PC-9 (cell line): ENCODE data around the gene EHMT1. TPM values are rescaled to one million over a fixed set of nuclear protein-coding genes. Genes with fewer than 3 reads are reported as not detected.

Experiments used
- BruUV-seq: library from RNA; stranded (reverse); fragments of 400-500 nt; replicated peaks from 2 replicates; lab custom pipeline; 2021; lab: Mats Ljungman, UMichigan
- CTCF ChIA-PET: fragments of 300-600 bp; sonication (Branson Sonifier 250); formaldehyde crosslinking; loops from one replicate; lab custom pipeline; 2022; ENCODE audit warnings: antibody characterized with exemption; lab: Charles Lee
- POLR2A ChIA-PET: fragments of 300-600 bp; sonication (Branson Sonifier 250); formaldehyde crosslinking; loops from one replicate; lab custom pipeline; 2022; ENCODE audit warnings: antibody characterized with exemption; ENCODE audit not compliant: unreplicated experiment; lab: Charles Lee
- DNase-seq, 2 experiments: peaks; one replicate each; pipeline versions ENCODE4 v3.0.0 to v3.0.0-alpha.2; 2015 to 2022; ENCODE audit warnings: mixed read lengths in 1 of 2
- H2AFZ ChIP-seq: fragments of 200-600 bp; sonication (generic); 2 replicates; pipeline ENCODE4 v1.8.1; 2017; ENCODE audit warnings: antibody characterized with exemption
- H3F3A ChIP-seq: fragments of 200-600 bp; sonication (generic); 2 replicates; pipeline ENCODE4 v1.8.1; 2017; ENCODE audit warnings: antibody characterized with exemption, mild to moderate bottlenecking, low read depth; ENCODE audit not compliant: insufficient read depth
- H3K27ac ChIP-seq: fragments of 200-600 bp; sonication (generic); 2 replicates; pipeline ENCODE4 v1.6.1; 2016; ENCODE audit warnings: mixed run types
- H3K27me3 ChIP-seq: fragments of 200-600 bp; sonication (generic); 2 replicates; pipeline ENCODE4 v1.6.1; 2016; ENCODE audit warnings: low read depth, mixed run types; ENCODE audit not compliant: insufficient read depth
- H3K36me3 ChIP-seq: fragments of 200-600 bp; sonication (generic); 2 replicates; pipeline ENCODE4 v1.6.1; 2016; ENCODE audit warnings: low read depth, mixed run types
- H3K4me1 ChIP-seq: fragments of 200-600 bp; sonication (generic); replicated peaks from 2 replicates; pipeline ENCODE4 v1.6.1; 2016; ENCODE audit warnings: mixed run types; ENCODE audit not compliant: insufficient read depth
- H3K4me2 ChIP-seq: fragments of 200-600 bp; sonication (generic); 2 replicates; pipeline ENCODE4 v1.6.1; 2017; ENCODE audit warnings: mixed run types
- H3K4me3 ChIP-seq: fragments of 200-600 bp; sonication (generic); 2 replicates; pipeline ENCODE4 v1.6.1; 2016; ENCODE audit warnings: mixed run types
- H3K79me2 ChIP-seq: fragments of 200-600 bp; sonication (generic); 2 replicates; pipeline ENCODE4 v1.6.1; 2017; ENCODE audit warnings: low read depth, mixed run types
- H3K9me2 ChIP-seq: fragments of 200-600 bp; sonication (generic); 2 replicates; pipeline ENCODE4 v1.8.1; 2017; ENCODE audit warnings: mild to moderate bottlenecking; ENCODE audit not compliant: insufficient read depth
- H3K9me3 ChIP-seq: fragments of 200-600 bp; sonication (generic); 2 replicates; pipeline ENCODE4 v1.8.1; 2016; ENCODE audit warnings: low read depth; ENCODE audit not compliant: insufficient read depth
- H4K20me1 ChIP-seq: fragments of 200-600 bp; sonication (generic); 2 replicates; pipeline ENCODE4 v1.8.1; 2017; ENCODE audit not compliant: insufficient read depth
- EZH2 ChIP-seq: fragments of 200-600 bp; sonication (generic); IDR thresholded peaks from 2 replicates; pipeline ENCODE4 v1.8.0; 2017; ENCODE audit warnings: antibody characterized with exemption, low read depth
- intact Hi-C: fragments of 100-400 bp; cut with micrococcal nuclease; formaldehyde crosslinking; loops from one replicate; pipeline ENCODE4 v1.10.0; 2022; ENCODE audit not compliant: unreplicated experiment
- total RNA-seq: library from RNA; stranded (reverse); gene quantifications from 2 replicates; pipeline ENCODE4 v1.2.3, GENCODE V29; 2021
- TF ChIP-seq, protein P1 (sequence below): fragments of 200-600 bp; sonication (generic); conservative IDR thresholded peaks from 2 replicates; pipeline ENCODE4 v1.6.1; 2017; ENCODE audit warnings: mixed run types, antibody characterized with exemption, mild to moderate bottlenecking, moderate library complexity

The EHMT1 gene
- total RNA-seq, 1 experiment from 2014 or later = 116 TPM

DNA sequence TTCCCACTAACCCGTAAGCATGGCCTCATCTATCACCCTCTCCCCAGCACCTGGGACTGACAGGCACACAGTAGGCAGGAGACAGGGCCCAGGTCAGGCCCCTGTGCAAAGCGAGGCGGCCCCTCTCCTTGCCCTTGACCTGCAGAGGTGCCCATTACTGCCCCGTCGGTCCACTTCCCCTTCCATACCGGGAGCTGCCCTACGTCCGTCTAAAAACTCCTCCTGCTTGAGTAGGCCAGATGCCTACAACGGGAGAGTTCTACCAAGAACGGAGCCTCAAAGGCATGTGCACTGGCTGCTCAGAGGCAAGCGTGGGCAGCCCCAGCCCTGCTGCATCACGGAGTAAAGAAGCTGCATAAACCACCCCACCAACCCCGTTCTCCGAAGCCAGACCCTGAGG, 35.5 kb upstream of the EHMT1 start:
- TF ChIP-seq EZH2 = no peak
- TF ChIP-seq, protein P1, sequence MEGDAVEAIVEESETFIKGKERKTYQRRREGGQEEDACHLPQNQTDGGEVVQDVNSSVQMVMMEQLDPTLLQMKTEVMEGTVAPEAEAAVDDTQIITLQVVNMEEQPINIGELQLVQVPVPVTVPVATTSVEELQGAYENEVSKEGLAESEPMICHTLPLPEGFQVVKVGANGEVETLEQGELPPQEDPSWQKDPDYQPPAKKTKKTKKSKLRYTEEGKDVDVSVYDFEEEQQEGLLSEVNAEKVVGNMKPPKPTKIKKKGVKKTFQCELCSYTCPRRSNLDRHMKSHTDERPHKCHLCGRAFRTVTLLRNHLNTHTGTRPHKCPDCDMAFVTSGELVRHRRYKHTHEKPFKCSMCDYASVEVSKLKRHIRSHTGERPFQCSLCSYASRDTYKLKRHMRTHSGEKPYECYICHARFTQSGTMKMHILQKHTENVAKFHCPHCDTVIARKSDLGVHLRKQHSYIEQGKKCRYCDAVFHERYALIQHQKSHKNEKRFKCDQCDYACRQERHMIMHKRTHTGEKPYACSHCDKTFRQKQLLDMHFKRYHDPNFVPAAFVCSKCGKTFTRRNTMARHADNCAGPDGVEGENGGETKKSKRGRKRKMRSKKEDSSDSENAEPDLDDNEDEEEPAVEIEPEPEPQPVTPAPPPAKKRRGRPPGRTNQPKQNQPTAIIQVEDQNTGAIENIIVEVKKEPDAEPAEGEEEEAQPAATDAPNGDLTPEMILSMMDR = no peak
- intact Hi-C loops = loop anchor here (2.0 kb wide), 1 partner anchor 89 kb away; no protein-coding TSS in a partner anchor
- no peak for DNase-seq
- BruUV-seq = no TSS peak
- no peak overlapping the region for H3K27ac ChIP-seq
- H3K9me2 ChIP-seq = no peaks in the 10 kb centered on the region
- peaks cover 24% of the 10 kb centered on the region; the same call in 1 of the 2 replicates for H3F3A ChIP-seq
- H3K36me3 ChIP-seq = peaks cover 11% of the 10 kb centered on the region; the same call in 1 of the 2 replicates
- H3K27me3 ChIP-seq = no peaks in the 10 kb centered on the region
- H2AFZ ChIP-seq = no peak overlapping the region
- CTCF ChIA-PET = interaction anchor here (0.5 kb wide), 1 partner anchor 160 kb away, joined by 9 read pairs; the partner anchor contains the start of genes EXD3 and NOXA1
- H3K4me2 ChIP-seq = no peak overlapping the region
- H3K4me3 ChIP-seq = no peak overlapping the region
- POLR2A ChIA-PET = no interaction called here
- H3K4me1 ChIP-seq = peaks cover 4% of the 10 kb centered on the region; the same call in 1 of the 2 replicates
- no peaks in the 10 kb centered on the region for H3K9me3 ChIP-seq
- H4K20me1 ChIP-seq = no peaks in the 10 kb centered on the region
- H3K79me2 ChIP-seq = peaks cover 5% of the 10 kb centered on the region

- BruUV-seq = no TSS peak
- no peak for DNase-seq
- peaks cover 23% of the 10 kb centered on the region; the same call in 1 of the 2 replicates for H3F3A ChIP-seq
- CTCF ChIA-PET = interaction anchor here (0.5 kb wide), 1 partner anchor 161 kb away, joined by 9 read pairs; the partner anchor contains the start of genes EXD3 and NOXA1
- H4K20me1 ChIP-seq = peaks cover 6% of the 10 kb centered on the region; the same call in 1 of the 2 replicates
- POLR2A ChIA-PET = no interaction called here
- no peaks in the 10 kb centered on the region for H3K9me2 ChIP-seq
- intact Hi-C loops = loop anchor here (2.0 kb wide), 1 partner anchor 89 kb away; no protein-coding TSS in a partner anchor
- peaks cover 10% of the 10 kb centered on the region for H3K79me2 ChIP-seq
- H2AFZ ChIP-seq = no peak overlapping the region
- H3K36me3 ChIP-seq = peaks cover 12% of the 10 kb centered on the region; the same call in 1 of the 2 replicates
- no peak overlapping the region for H3K4me3 ChIP-seq
- peaks cover 7% of the 10 kb centered on the region for H3K4me1 ChIP-seq
- H3K27me3 ChIP-seq = no peaks in the 10 kb centered on the region
- no peak overlapping the region for H3K4me2 ChIP-seq
- no peak overlapping the region for H3K27ac ChIP-seq
- H3K9me3 ChIP-seq = no peaks in the 10 kb centered on the region
- TF ChIP-seq, protein P1 = no peak
- no peak for TF ChIP-seq EZH2
Observed at GRCh38 chr9:137583957-137584356, 34.8 kb upstream of the EHMT1 start.

DNA sequence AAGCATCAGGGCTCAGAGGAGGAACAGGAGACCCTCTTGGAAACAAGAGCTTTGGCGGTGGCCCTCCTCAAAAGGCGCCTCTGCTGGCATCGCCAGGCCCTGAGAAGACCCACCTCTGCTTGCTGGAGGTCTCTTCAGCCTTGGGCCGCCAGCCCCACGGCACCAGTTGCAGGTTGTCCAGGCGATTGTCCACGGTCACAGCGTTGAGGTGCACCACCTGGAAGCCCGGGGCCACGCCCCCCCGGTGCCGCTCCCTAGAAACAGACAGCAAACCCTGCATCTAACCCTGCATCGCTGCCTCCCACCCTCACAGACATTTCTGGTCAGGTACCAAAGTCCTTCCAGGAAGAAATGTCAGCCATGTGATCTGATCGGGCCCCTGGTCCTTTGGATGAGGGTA, 32.0 kb upstream of the EHMT1 start:
- ChIA-PET CTCF (interaction anchor here (0.6 kb wide), 1 partner anchor 904 kb away, joined by 4 read pairs; no protein-coding TSS in a partner anchor), POLR2A (no interaction called here)
- peaks cover 13% of the 10 kb centered on the region for H3K4me1 ChIP-seq
- no peak overlapping the region for H3K4me2 ChIP-seq
- no peak overlapping the region for H3K27ac ChIP-seq
- DNase-seq = no peak
- peaks cover 18% of the 10 kb centered on the region for H3K79me2 ChIP-seq
- H3K4me3 ChIP-seq = no peak overlapping the region
- H2AFZ ChIP-seq = no peak overlapping the region
- H3K36me3 ChIP-seq = peaks cover 11% of the 10 kb centered on the region; the same call in 1 of the 2 replicates
- peaks cover 17% of the 10 kb centered on the region; the same call in 1 of the 2 replicates for H3F3A ChIP-seq
- no peaks in the 10 kb centered on the region for H3K27me3 ChIP-seq
- peaks cover 12% of the 10 kb centered on the region for H4K20me1 ChIP-seq
- TF ChIP-seq, protein P1 = no peak
- no peak for TF ChIP-seq EZH2
- no peaks in the 10 kb centered on the region for H3K9me2 ChIP-seq
- intact Hi-C loops = no loop called here
- no peaks in the 10 kb centered on the region for H3K9me3 ChIP-seq
- BruUV-seq = no TSS peak
